Measurements from ENCODE around the gene SPRYD3.

GRCh38 chr12:53060721-53061276, 18.4 kb downstream of the SPRYD3 start:
- TF ChIP-seq CTCF (IDR thresholded peaks at IDR 0.05) (no peak), EZH2phosphoT487 (IDR thresholded peaks at IDR 0.05) (no peak)
